OCI-LY3 (cell line): Measurements from ENCODE around the gene COL9A1.
"Not testable (repeated sequence)": the region's sequence is repeated elsewhere in the genome, so short reads cannot be mapped to it uniquely, and the experiment has no call there.

ENCODE experiments used
- EZH2phosphoT487 ChIP-seq: fragments of 200-600 bp; shearing (Covaris generic); IDR thresholded peaks from 2 replicates; pipeline ENCODE4 v1.6.1; 2018; ENCODE audit warnings: antibody characterized with exemption, mixed run types, low read depth
- TF ChIP-seq, protein P1 (sequence below): fragments of 200-600, 300-600 bp; sonication (generic); IDR thresholded peaks from 2 replicates; pipeline ENCODE4 v1.5.1; 2014; ENCODE audit warnings: antibody characterized with exemption, low read length, low read depth

DNA sequence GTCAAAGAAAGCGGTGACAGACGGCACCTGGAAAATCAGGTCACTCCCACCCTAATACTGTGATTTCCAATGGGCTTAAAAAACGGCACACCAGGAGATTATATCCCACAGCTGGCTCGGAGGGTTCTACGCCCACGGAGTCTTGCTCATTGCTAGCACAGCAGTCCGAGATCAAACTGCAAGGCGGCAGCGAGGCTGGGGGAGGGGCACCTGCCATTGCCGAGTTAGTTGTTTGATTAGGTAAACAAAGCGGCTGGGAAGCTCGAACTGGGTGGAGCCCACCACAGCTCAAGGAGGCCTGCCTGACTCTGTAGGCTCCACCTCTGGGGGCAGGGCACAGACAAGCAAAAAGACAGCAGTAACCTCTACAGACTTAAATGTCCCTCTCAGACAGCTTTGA lies 14.9 kb upstream of the COL9A1 start:
- TF ChIP-seq, protein P1, sequence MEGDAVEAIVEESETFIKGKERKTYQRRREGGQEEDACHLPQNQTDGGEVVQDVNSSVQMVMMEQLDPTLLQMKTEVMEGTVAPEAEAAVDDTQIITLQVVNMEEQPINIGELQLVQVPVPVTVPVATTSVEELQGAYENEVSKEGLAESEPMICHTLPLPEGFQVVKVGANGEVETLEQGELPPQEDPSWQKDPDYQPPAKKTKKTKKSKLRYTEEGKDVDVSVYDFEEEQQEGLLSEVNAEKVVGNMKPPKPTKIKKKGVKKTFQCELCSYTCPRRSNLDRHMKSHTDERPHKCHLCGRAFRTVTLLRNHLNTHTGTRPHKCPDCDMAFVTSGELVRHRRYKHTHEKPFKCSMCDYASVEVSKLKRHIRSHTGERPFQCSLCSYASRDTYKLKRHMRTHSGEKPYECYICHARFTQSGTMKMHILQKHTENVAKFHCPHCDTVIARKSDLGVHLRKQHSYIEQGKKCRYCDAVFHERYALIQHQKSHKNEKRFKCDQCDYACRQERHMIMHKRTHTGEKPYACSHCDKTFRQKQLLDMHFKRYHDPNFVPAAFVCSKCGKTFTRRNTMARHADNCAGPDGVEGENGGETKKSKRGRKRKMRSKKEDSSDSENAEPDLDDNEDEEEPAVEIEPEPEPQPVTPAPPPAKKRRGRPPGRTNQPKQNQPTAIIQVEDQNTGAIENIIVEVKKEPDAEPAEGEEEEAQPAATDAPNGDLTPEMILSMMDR = not testable (repeated sequence)
- TF ChIP-seq EZH2phosphoT487 = not testable (repeated sequence)
